Duodenal mucosa (tissue), 2 donors: ENCODE results near the gene ATP12A.
A peak's percentile ranks its signal among the peaks of the same experiment; 100 is the strongest.

Source experiments
- H3K27ac ChIP-seq: one replicate; pipeline ENCODE4 v1.7.0; 2013; ENCODE audit warnings: low read depth, low read length
- H3K27me3 ChIP-seq, 2 donors: one replicate each; pipeline ENCODE4 v1.7.0; 2013; ENCODE audit warnings: low read length in 2 of 2, control low read depth in 1 of 2; ENCODE audit not compliant: insufficient read depth in 2 of 2, control insufficient read depth in 1 of 2
- H3K36me3 ChIP-seq, 2 donors: one replicate each; pipeline ENCODE4 v1.7.0; 2013; ENCODE audit warnings: low read length in 2 of 2, control low read depth in 1 of 2; ENCODE audit not compliant: insufficient read depth in 2 of 2, control insufficient read depth in 1 of 2
- H3K4me1 ChIP-seq, 2 donors: one replicate each; pipeline ENCODE4 v1.7.0; 2013; ENCODE audit warnings: low read length in 2 of 2, control low read depth in 1 of 2; ENCODE audit not compliant: insufficient read depth in 2 of 2, control insufficient read depth in 1 of 2
- H3K4me3 ChIP-seq, 2 donors: one replicate each; pipeline ENCODE4 v1.7.0; 2013; ENCODE audit warnings: low read length in 2 of 2, low read depth in 1 of 2
- H3K9ac ChIP-seq, 2 donors: one replicate each; pipeline ENCODE4 v1.7.0; 2013; ENCODE audit warnings: low read length in 2 of 2, low read depth in 1 of 2
- H3K9me3 ChIP-seq, 2 donors: one replicate each; pipeline ENCODE4 v1.7.0; 2013; ENCODE audit warnings: low read length in 2 of 2, control low read depth in 1 of 2; ENCODE audit not compliant: control insufficient read depth in 1 of 2

Gene ATP12A

GRCh38 chr13:24748061-24748400 lies 67.8 kb downstream of the ATP12A start:
- H3K36me3 ChIP-seq: no peaks in the 10 kb centered on the region
- H3K9ac ChIP-seq: no peak overlapping the region
- peak overlapping the region; percentile 52 to 55 for H3K4me3 ChIP-seq
- H3K9me3 ChIP-seq: no peaks in the 10 kb centered on the region
- H3K27me3 ChIP-seq: peaks cover 19 to 25% of the 10 kb centered on the region in 2 donors
- H3K27ac ChIP-seq: no peak overlapping the region
- H3K4me1 ChIP-seq: peaks cover 0 to 8% of the 10 kb centered on the region in 2 donors

GRCh38 chr13:24759197-24759596 lies 79.0 kb downstream of the ATP12A start:
- Histone ChIP-seq H3K27ac (no peak overlapping the region), H3K4me3 (no peak overlapping the region), H3K4me1 (no peaks in the 10 kb centered on the region), H3K27me3 (no peaks in the 10 kb centered on the region), H3K9ac (no peak overlapping the region), H3K9me3 (no peaks in the 10 kb centered on the region), H3K36me3 (no peaks in the 10 kb centered on the region)
